ENCODE data around the gene CFI.

DNA sequence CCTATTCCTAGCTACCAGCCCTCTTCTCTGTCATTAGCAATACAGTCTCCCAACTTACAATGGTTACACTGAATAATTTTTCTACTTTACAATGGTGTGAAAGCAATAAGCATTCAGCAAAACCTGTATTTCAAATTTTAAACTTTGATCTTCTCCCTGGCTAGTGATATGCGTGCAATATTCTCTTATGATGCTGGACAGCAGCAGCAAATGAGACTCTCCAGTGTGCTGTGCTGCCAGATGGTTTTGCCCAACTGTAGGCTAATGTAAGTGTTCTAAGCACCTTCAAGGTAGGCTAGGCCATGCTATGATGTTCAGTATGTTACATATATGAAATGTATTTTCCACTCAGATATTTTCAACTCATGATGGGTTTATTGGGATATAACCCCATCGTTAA lies 7.9 kb upstream of the CFI start:
- no peak for TF ChIP-seq GATA2 (IDR thresholded peaks at IDR 0.05; ENCODE audit: low read depth, low read length)
- no peak for TF ChIP-seq GATA3 (IDR thresholded peaks at IDR 0.05; ENCODE audit: low read depth, low read length)

All from SH-SY5Y (cell line).